Measurements from ENCODE around the gene LIN7B. TPM values are rescaled to one million over a fixed set of nuclear protein-coding genes. Genes with fewer than 3 reads are reported as not detected.
A peak's percentile ranks its signal among the peaks of the same experiment; 100 is the strongest.

LIN7B gene
- total and polyA plus RNA-seq, 2 of the 13 experiments (the other 11 are each of a cell fraction or from before 2014, with no cell fraction given) = 5.3 to 7.6 TPM

GRCh38 chr19:49064768-49065611 lies 49.2 kb upstream of the LIN7B start, which contains the start of gene NTF4 (continued):
- peak; percentile 4 for TF ChIP-seq HNRNPLL (IDR thresholded peaks at IDR 0.05; ENCODE audit: low read depth, low read length, poor library complexity, severe bottlenecking)

GRCh38 chr19:49065905-49066512 lies 48.2 kb upstream of the LIN7B start:
- no peak overlapping the region for H3K4me3 ChIP-seq (replicated peaks in 1 of 3; ENCODE audit: insufficient read depth in 1 of 3, low read depth in 2 of 3, low read length in 3 of 3)
- peaks cover 3 to 47% of the 10 kb centered on the region in 2 experiments; a peak in 4 of 5 replicates for H3K27me3 ChIP-seq (ENCODE audit: control insufficient read depth in 1 of 2, insufficient read depth in 2 of 2, low read length in 2 of 2)
- ATAC-seq = no peak; the same call in 2 of the 3 replicates
- no peak for FAIRE-seq
- DNase-seq (ENCODE audit: low spot score) = no peak
- H3K9me3 ChIP-seq (ENCODE audit: low read length) = no peaks in the 10 kb centered on the region
- CTCF ChIA-PET (ENCODE audit: low intra/inter-chr PET ratio, low total read pairs) = no interaction called here
- 32% methylated on average over 7 of the region's 13 CpGs for WGBS (ENCODE audit: low lambda C conversion rate)
- no peak overlapping the region for H3K9ac ChIP-seq (ENCODE audit: insufficient read depth, low read depth, low read length)
- peaks cover 8% of the 10 kb centered on the region; the same call in 1 of the 2 replicates for H3K4me1 ChIP-seq (ENCODE audit: insufficient read depth, low read length)
- POLR2A ChIA-PET = interaction anchor here (0.5 kb wide), 1 partner anchor 158 kb away, joined by 5 read pairs; no protein-coding TSS in a partner anchor
- H2AFZ ChIP-seq (ENCODE audit: low read length) = no peak overlapping the region
- H3K27ac ChIP-seq (ENCODE audit: extremely low read length, insufficient read depth, low read length) = no peak overlapping the region
- no peaks in the 10 kb centered on the region for H3K79me2 ChIP-seq (ENCODE audit: insufficient read depth, low read length)
- H3K36me3 ChIP-seq (replicated peaks in 1 of 2; ENCODE audit: control insufficient read depth in 1 of 2, insufficient read depth in 2 of 2, low read length in 2 of 2) = no peaks in the 10 kb centered on the region
- H3K4me2 ChIP-seq (ENCODE audit: low read depth, low read length) = no peak overlapping the region
- intact Hi-C loops (cut with micrococcal nuclease; ENCODE audit: unreplicated experiment) (no loop called here), in situ Hi-C loops (cut with HindIII; ENCODE audit: extremely low pct_ligation_motif_present, low pct_unique_long_range_greater_than_20kb) (no loop called here)
- TF ChIP-seq HINFP (CRISPR knock-in tag; IDR thresholded peaks at IDR 0.05; ENCODE audit: low read depth) (no peak), ZNF772 (CRISPR knock-in tag; IDR thresholded peaks at IDR 0.05) (no peak), MTA1 (CRISPR knock-in tag; IDR thresholded peaks at IDR 0.05; ENCODE audit: borderline replicate concordance) (no peak), ZNF484 (CRISPR knock-in tag; IDR thresholded peaks at IDR 0.05; ENCODE audit: borderline replicate concordance, low read depth) (no peak), ZBTB1 (CRISPR knock-in tag; IDR thresholded peaks at IDR 0.05; ENCODE audit: borderline replicate concordance) (no peak), KAT2B (IDR thresholded peaks at IDR 0.05; ENCODE audit: borderline replicate concordance, low read depth, low read length) (no peak), KDM1A (CRISPR knock-in tag; IDR thresholded peaks at IDR 0.05) (no peak), ZMYM3 (CRISPR knock-in tag; IDR thresholded peaks at IDR 0.05) (no peak), ZNF556 (CRISPR knock-in tag; IDR thresholded peaks at IDR 0.05; ENCODE audit: borderline replicate concordance) (no peak), ZNF12 (CRISPR knock-in tag; IDR thresholded peaks at IDR 0.05) (no peak), ZBTB43 (CRISPR knock-in tag; conservative IDR thresholded peaks at IDR 0.05) (no peak), CBX1 (IDR thresholded peaks at IDR 0.05; ENCODE audit: low read depth) (no peak)
- no TSS peak for BruUV-seq (replicated peaks)
- no peaks in the 10 kb centered on the region for H4K20me1 ChIP-seq (ENCODE audit: insufficient read depth, low read length)

All from HepG2 (cell line).